HepG2 (cell line): ENCODE measurements around the gene ARHGAP23. TPM values are rescaled to one million over a fixed set of nuclear protein-coding genes. Genes with fewer than 3 reads are reported as not detected.
A peak's percentile ranks its signal among the peaks of the same experiment; 100 is the strongest.

Experiments
- CBX5 ChIP-seq: sonication (generic); formaldehyde crosslinking; IDR thresholded peaks from 2 replicates; pipeline ENCODE4 v1.4.0; 2020; ENCODE audit warnings: missing genetic modification reagents, borderline replicate concordance
- CTCF ChIP-seq: sonication (generic); formaldehyde crosslinking; IDR thresholded peaks from 2 replicates; pipeline ENCODE4 v1.5.0; 2020; ENCODE audit warnings: mild to moderate bottlenecking, missing genetic modification reagents, moderate library complexity
- DRAP1 ChIP-seq: IDR thresholded peaks from 2 replicates; pipeline ENCODE4 v1.6.1; 2016; ENCODE audit warnings: missing genetic modification reagents, missing compliant biosample characterization
- GPN1 ChIP-seq: sonication (generic); formaldehyde crosslinking; IDR thresholded peaks from 2 replicates; pipeline ENCODE4 v1.5.1; 2020; ENCODE audit warnings: missing genetic modification reagents, borderline replicate concordance
- HES4 ChIP-seq: sonication (generic); formaldehyde crosslinking; IDR thresholded peaks from 2 replicates; pipeline ENCODE4 v1.9.0; 2021; ENCODE audit warnings: mild to moderate bottlenecking, missing genetic modification reagents, borderline replicate concordance
- HNF4G ChIP-seq, 2 experiments: sonication (generic) in 1 of 2; formaldehyde crosslinking in 1 of 2; IDR thresholded peaks; 2 replicates each; pipeline versions ENCODE4 v1.4.0 to v1.6.1; 2011 to 2020; ENCODE audit warnings: borderline replicate concordance in 2 of 2, low read depth in 2 of 2, mild to moderate bottlenecking in 2 of 2, low read length in 1 of 2, missing genetic modification reagents in 1 of 2, moderate library complexity in 1 of 2
- MED1 ChIP-seq: sonication (generic); formaldehyde crosslinking; IDR thresholded peaks from 2 replicates; pipeline ENCODE4 v1.4.0; 2020; ENCODE audit warnings: missing genetic modification reagents
- MTF1 ChIP-seq: sonication (generic); formaldehyde crosslinking; IDR thresholded peaks from 2 replicates; pipeline ENCODE4 v1.5.0; 2020; ENCODE audit warnings: missing genetic modification reagents
- PRDM10 ChIP-seq: sonication (generic); formaldehyde crosslinking; IDR thresholded peaks from 2 replicates; pipeline ENCODE4 v1.4.0; 2020; ENCODE audit warnings: low read depth, missing genetic modification reagents
- RBM39 ChIP-seq: fragments of 200-400 bp; formaldehyde crosslinking; IDR thresholded peaks from one replicate; pipeline ENCODE4 v1.6.1; 2018; ENCODE audit warnings: antibody characterized with exemption, mild to moderate bottlenecking, low read depth, low read length; ENCODE audit not compliant: poor library complexity, severe bottlenecking
- SOX5 ChIP-seq: IDR thresholded peaks from 2 replicates; pipeline ENCODE4 v1.6.1; 2016; ENCODE audit warnings: borderline replicate concordance
- TFE3 ChIP-seq: IDR thresholded peaks from 2 replicates; pipeline ENCODE4 v1.6.1; 2016
- WIZ ChIP-seq: sonication (generic); formaldehyde crosslinking; IDR thresholded peaks from 2 replicates; pipeline ENCODE4 v1.5.1; 2020; ENCODE audit warnings: mild to moderate bottlenecking, missing genetic modification reagents
- ZBTB7A ChIP-seq: sonication (generic); formaldehyde crosslinking; IDR thresholded peaks from 2 replicates; pipeline ENCODE4 v1.8.0; 2022; ENCODE audit warnings: mild to moderate bottlenecking, missing genetic modification reagents
- ZMAT3 ChIP-seq: sonication (generic); formaldehyde crosslinking; conservative IDR thresholded peaks from 2 replicates; pipeline ENCODE4 v1.7.0; 2021; ENCODE audit warnings: missing genetic modification reagents
- ZNF552 ChIP-seq: sonication (generic); formaldehyde crosslinking; IDR thresholded peaks from 2 replicates; pipeline ENCODE4 v1.9.0; 2022; ENCODE audit warnings: missing genetic modification reagents, mild to moderate bottlenecking, borderline replicate concordance
- ZNF614 ChIP-seq: IDR thresholded peaks from 2 replicates; pipeline ENCODE4 v1.6.1; 2018; ENCODE audit warnings: missing biosample characterization, missing genetic modification reagents, inconsistent platforms, borderline replicate concordance
- ZNF724P ChIP-seq: sonication (generic); formaldehyde crosslinking; IDR thresholded peaks from 2 replicates; pipeline ENCODE4 v1.8.0; 2022; ENCODE audit warnings: missing genetic modification reagents, borderline replicate concordance
- ZNF782 ChIP-seq: sonication (generic); formaldehyde crosslinking; IDR thresholded peaks from 2 replicates; pipeline ENCODE4 v1.4.0; 2020; ENCODE audit warnings: missing genetic modification reagents, mild to moderate bottlenecking, borderline replicate concordance
- polyA plus RNA-seq, 8 experiments: library from polyadenylated mRNA; depleted of rRNA in 3 of 8; stranded (reverse) in 7 of 8; unstranded in 1 of 8; fragments of >200 nt; fragmentation: Illumina TruSeq in 4 of 8; extraction: Trizol in 4 of 8; gene quantifications; 2 replicates each; pipeline versions ENCODE4 v1.2.1 to v1.2.3, GENCODE V29; 2011 to 2016; ENCODE audit warnings: low read depth in 4 of 8, missing spikeins in 1 of 8, mixed read lengths in 1 of 8; ENCODE audit not compliant: insufficient read depth in 1 of 8
- total RNA-seq, 5 experiments: library from RNA; depleted of rRNA; stranded (reverse); fragments of >200 nt; fragmentation: Illumina TruSeq; extraction: Trizol; gene quantifications; 2 replicates each; pipeline ENCODE4 v1.2.3, GENCODE V29; 2016; ENCODE audit warnings: low read depth in 1 of 5

ARHGAP23 gene
- total and polyA plus RNA-seq, 2 of the 13 experiments (the other 11 are each of a cell fraction or from before 2014, with no cell fraction given), result 0.03 TPM; not detected in 1

GRCh38 chr17:38415250-38416194 lies 12.7 kb upstream of the ARHGAP23 start (continued):
- TF ChIP-seq DRAP1 (peak; percentile 66; the same call in 1 of the 2 replicates), HES4 (CRISPR knock-in tag) (0 out of 2 replicates have a peak, but pooled peaks have one; percentile 47), HNF4G (IDR thresholded peaks at IDR 0.05; ENCODE audit: borderline replicate concordance, low read depth, low read length) (no peak), HNF4G (CRISPR knock-in tag; IDR thresholded peaks at IDR 0.05; ENCODE audit: borderline replicate concordance, low read depth) (peak; percentile 72; the same call in 1 of the 2 replicates), SOX5 (CRISPR knock-in tag) (peak; percentile 86; the same call in 1 of the 2 replicates), MTF1 (CRISPR knock-in tag) (0 out of 2 replicates have a peak, but pooled peaks have one; percentile 79), MED1 (CRISPR knock-in tag) (peak; percentile 68), ZNF782 (CRISPR knock-in tag) (peak; percentile 89), CBX5 (CRISPR knock-in tag) (peak; percentile 93; the same call in 1 of the 2 replicates), ZNF552 (CRISPR knock-in tag) (0 out of 2 replicates have a peak, but pooled peaks have one; percentile 21), RBM39 (peak; percentile 80), TFE3 (CRISPR knock-in tag) (peak; percentile 18), CTCF (CRISPR knock-in tag) (0 out of 2 replicates have a peak, but pooled peaks have one; percentile 1), GPN1 (peak; percentile 58; the same call in 1 of the 2 replicates), ZMAT3 (CRISPR knock-in tag) (no peak; the same call in 1 of the 2 replicates), ZNF614 (0 out of 2 replicates have a peak, but pooled peaks have one; percentile 47), ZBTB7A (CRISPR knock-in tag) (peak; percentile 100), ZNF724P (peak; percentile 83), PRDM10 (CRISPR knock-in tag) (no peak; the same call in 1 of the 2 replicates), WIZ (CRISPR knock-in tag) (no peak)
